Measurements from ENCODE around the gene TSPO2. TPM values are rescaled to one million over a fixed set of nuclear protein-coding genes. Genes with fewer than 3 reads are reported as not detected.

TSPO2 gene
- total and polyA plus RNA-seq, 2 of the 4 experiments (the other 2 are of a cell fraction) = not detected

DNA sequence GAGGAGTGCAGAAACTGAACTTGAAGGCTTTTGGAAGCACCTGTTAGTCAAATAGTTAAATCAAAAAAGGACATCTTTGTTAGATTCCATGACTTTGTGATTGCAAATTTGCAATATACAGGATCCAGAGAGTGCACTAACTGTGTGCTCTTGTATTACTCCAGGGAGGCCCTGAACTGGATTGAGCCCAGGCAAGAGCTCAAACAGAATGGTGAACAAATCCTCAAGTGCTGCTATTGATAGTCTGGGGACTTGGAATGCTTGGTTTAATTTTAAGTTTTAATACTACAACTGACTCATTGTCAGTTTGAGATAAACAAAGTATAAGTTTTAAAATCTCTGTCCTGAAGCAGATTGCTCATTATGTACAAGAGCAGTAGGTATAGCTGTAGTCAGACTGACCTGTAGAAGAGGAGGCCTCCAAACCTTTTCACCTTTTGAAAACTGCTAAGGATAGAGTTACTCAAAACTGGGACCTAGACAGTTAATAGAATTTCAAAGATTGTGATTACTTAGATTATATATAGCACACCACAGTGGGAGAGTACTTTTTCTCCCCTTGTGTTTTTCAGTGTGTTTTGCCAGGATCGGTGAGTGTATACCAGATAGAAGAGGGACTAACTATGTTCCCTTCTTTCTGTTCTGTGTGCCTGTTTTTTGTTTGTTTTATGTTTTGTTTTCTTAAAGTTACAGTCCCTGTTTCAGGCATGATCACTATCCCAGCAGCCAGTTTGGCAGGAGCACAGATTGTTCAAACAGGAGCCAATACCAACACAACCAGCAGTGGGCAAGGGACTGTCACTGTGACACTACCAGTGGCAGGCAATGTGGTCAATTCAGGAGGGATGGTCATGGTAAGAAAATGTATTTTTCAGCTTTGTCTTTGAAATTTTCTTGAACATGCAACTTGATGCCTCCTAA, 48.8 kb downstream of the TSPO2 start:
- no TSS peak for BruUV-seq (replicated peaks)
- Histone ChIP-seq H3K23ac (ENCODE audit: low read depth, low read length) (no peak overlapping the region), H2AFZ (replicated peaks; ENCODE audit: low read length, poor library complexity) (no peak overlapping the region), H2BK120ac (ENCODE audit: low read depth, low read length) (no peak overlapping the region), H3K9me1 (ENCODE audit: insufficient read depth, low read length) (no peaks in the 10 kb centered on the region), H2BK20ac (ENCODE audit: low read depth, low read length) (no peak overlapping the region), H4K5ac (ENCODE audit: low read depth, low read length) (no peak overlapping the region), H2AK9ac (replicated peaks; ENCODE audit: low read depth, low read length, poor library complexity) (no peak overlapping the region), H4K91ac (ENCODE audit: insufficient read depth, low read depth, low read length) (no peak overlapping the region), H2BK5ac (ENCODE audit: low read depth, low read length, poor library complexity, severe bottlenecking) (no peak overlapping the region), H3K9me3 (ENCODE audit: control insufficient read depth, insufficient read depth, low read length) (no peaks in the 10 kb centered on the region), H4K20me1 (ENCODE audit: insufficient read depth, low read length) (no peaks in the 10 kb centered on the region), H3K14ac (replicated peaks; ENCODE audit: low read depth, low read length) (no peak overlapping the region), H2AK5ac (ENCODE audit: low read depth, low read length) (no peak overlapping the region), H3K4me3 (ENCODE audit: insufficient read depth, low read depth, low read length) (no peak overlapping the region), H3K27me3 (ENCODE audit: control insufficient read depth, insufficient read depth, low read length) (no peaks in the 10 kb centered on the region), H3K18ac (ENCODE audit: low read depth, low read length) (no peak overlapping the region), H3K4me2 (ENCODE audit: low read depth, low read length) (no peak overlapping the region), H4K8ac (ENCODE audit: low read depth in 2 of 2, low read length in 2 of 2) (no peak overlapping the region), H3K36me3 (ENCODE audit: control insufficient read depth, insufficient read depth, low read length) (peaks cover 39% of the 10 kb centered on the region), H3K4me1 (ENCODE audit: control insufficient read depth, insufficient read depth, low read length) (peaks cover 3% of the 10 kb centered on the region), H3K27ac (ENCODE audit: insufficient read depth, low read length) (no peak overlapping the region), H3K9ac (ENCODE audit: low read depth, low read length) (no peak overlapping the region), H3K56ac (ENCODE audit: extremely low read depth, insufficient read depth, low read length) (no peak overlapping the region), H2BK15ac (ENCODE audit: low read depth, low read length) (no peak overlapping the region), H3K79me1 (ENCODE audit: low read depth in 1 of 2, low read length in 2 of 2) (peaks cover 0 to 3% of the 10 kb centered on the region in 2 experiments; a peak in 3 of 4 replicates), H3K4ac (ENCODE audit: low read depth, low read length) (no peak overlapping the region)
- DNase-seq (peak; percentile 4), ATAC-seq (ENCODE audit: low read depth) (peak; percentile 52)
- dilution Hi-C loops (cut with HindIII; ENCODE audit: low sequenced_read_pairs, unreplicated experiment) (no loop called here), intact Hi-C loops (cut with micrococcal nuclease) (no loop called here), in situ Hi-C loops (cut with MboI; ENCODE audit: low sequenced_read_pairs) (loop anchor here (10.0 kb wide), 1 partner anchor 94 kb away; no protein-coding TSS in a partner anchor)
- ChIA-PET CTCF (interaction anchor here (0.6 to 2.0 kb wide), 4 partner anchors 9 to 95 kb away, joined by 3 to 5 read pairs (median 3); no protein-coding TSS in a partner anchor), POLR2A (ENCODE audit: unreplicated experiment) (no interaction called here)
- no CpG with 5 or more reads among the region's 1 CpG for WGBS, 2 experiments (ENCODE audit: extremely low coverage in 2 of 2, insufficient read length in 1 of 2)
- TF ChIP-seq MXI1 (IDR thresholded peaks at IDR 0.05; ENCODE audit: borderline replicate concordance, low read depth, low read length) = no peak
- TF ChIP-seq MAFK (IDR thresholded peaks at IDR 0.05; ENCODE audit: low read depth, low read length) = no peak
- TF ChIP-seq RCOR1 (IDR thresholded peaks at IDR 0.05; ENCODE audit: insufficient replicate concordance, low read length) = no peak
- TF ChIP-seq, protein P1, sequence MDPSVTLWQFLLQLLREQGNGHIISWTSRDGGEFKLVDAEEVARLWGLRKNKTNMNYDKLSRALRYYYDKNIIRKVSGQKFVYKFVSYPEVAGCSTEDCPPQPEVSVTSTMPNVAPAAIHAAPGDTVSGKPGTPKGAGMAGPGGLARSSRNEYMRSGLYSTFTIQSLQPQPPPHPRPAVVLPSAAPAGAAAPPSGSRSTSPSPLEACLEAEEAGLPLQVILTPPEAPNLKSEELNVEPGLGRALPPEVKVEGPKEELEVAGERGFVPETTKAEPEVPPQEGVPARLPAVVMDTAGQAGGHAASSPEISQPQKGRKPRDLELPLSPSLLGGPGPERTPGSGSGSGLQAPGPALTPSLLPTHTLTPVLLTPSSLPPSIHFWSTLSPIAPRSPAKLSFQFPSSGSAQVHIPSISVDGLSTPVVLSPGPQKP (IDR thresholded peaks at IDR 0.05; ENCODE audit: borderline replicate concordance, low read depth, low read length) = no peak
- no peak for TF ChIP-seq CTCF (conservative IDR thresholded peaks at IDR 0.05; ENCODE audit: low read depth, low read length)
- TF ChIP-seq BHLHE40 (IDR thresholded peaks at IDR 0.05; ENCODE audit: low read depth, low read length) = no peak
- no peak for TF ChIP-seq SMC3 (IDR thresholded peaks at IDR 0.05; ENCODE audit: low read depth, low read length)
- no peak for TF ChIP-seq POLR2A (IDR thresholded peaks at IDR 0.05; ENCODE audit: low read depth, low read length)
- no peak for TF ChIP-seq MAZ (IDR thresholded peaks at IDR 0.05; ENCODE audit: borderline replicate concordance, low read depth, low read length)
- no peak for TF ChIP-seq NFE2L2 (IDR thresholded peaks at IDR 0.05; ENCODE audit: low read depth, low read length)
- TF ChIP-seq CHD1 (IDR thresholded peaks at IDR 0.05; ENCODE audit: low read depth, low read length) = no peak
- no peak for TF ChIP-seq FOS (IDR thresholded peaks at IDR 0.05; ENCODE audit: low read depth, low read length)
- TF ChIP-seq RAD21 (IDR thresholded peaks at IDR 0.05; ENCODE audit: low read length) = no peak
- TF ChIP-seq, protein P2, sequence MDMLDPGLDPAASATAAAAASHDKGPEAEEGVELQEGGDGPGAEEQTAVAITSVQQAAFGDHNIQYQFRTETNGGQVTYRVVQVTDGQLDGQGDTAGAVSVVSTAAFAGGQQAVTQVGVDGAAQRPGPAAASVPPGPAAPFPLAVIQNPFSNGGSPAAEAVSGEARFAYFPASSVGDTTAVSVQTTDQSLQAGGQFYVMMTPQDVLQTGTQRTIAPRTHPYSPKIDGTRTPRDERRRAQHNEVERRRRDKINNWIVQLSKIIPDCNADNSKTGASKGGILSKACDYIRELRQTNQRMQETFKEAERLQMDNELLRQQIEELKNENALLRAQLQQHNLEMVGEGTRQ (IDR thresholded peaks at IDR 0.05; ENCODE audit: low read depth, low read length) = no peak
